ENCODE measurements around the gene ERGIC1.

- TF ChIP-seq, protein P1, sequence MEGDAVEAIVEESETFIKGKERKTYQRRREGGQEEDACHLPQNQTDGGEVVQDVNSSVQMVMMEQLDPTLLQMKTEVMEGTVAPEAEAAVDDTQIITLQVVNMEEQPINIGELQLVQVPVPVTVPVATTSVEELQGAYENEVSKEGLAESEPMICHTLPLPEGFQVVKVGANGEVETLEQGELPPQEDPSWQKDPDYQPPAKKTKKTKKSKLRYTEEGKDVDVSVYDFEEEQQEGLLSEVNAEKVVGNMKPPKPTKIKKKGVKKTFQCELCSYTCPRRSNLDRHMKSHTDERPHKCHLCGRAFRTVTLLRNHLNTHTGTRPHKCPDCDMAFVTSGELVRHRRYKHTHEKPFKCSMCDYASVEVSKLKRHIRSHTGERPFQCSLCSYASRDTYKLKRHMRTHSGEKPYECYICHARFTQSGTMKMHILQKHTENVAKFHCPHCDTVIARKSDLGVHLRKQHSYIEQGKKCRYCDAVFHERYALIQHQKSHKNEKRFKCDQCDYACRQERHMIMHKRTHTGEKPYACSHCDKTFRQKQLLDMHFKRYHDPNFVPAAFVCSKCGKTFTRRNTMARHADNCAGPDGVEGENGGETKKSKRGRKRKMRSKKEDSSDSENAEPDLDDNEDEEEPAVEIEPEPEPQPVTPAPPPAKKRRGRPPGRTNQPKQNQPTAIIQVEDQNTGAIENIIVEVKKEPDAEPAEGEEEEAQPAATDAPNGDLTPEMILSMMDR (IDR thresholded peaks at IDR 0.05; ENCODE audit: control extremely low read depth in 1 of 3, insufficient read depth in 1 of 3, low read depth in 1 of 3, low read length in 3 of 3): no peak
- no peak for TF ChIP-seq MAX (IDR thresholded peaks at IDR 0.05)
- TF ChIP-seq SRF (IDR thresholded peaks at IDR 0.05; ENCODE audit: low read depth, low read length): no peak
- no peak for TF ChIP-seq CBX8 (IDR thresholded peaks at IDR 0.05; ENCODE audit: borderline replicate concordance, low read depth, low read length)
- TF ChIP-seq EZH2 (IDR thresholded peaks at IDR 0.05; ENCODE audit: low read depth, low read length, severe bottlenecking): no peak
- TF ChIP-seq POLR2A (IDR thresholded peaks at IDR 0.05; ENCODE audit: control extremely low read depth in 1 of 2, low read depth in 2 of 2, low read length in 2 of 2): peak; percentile 70 to 74
- TF ChIP-seq SIRT6 (IDR thresholded peaks at IDR 0.05; ENCODE audit: low read length): no peak
- no peak for TF ChIP-seq RXRA (IDR thresholded peaks at IDR 0.05; ENCODE audit: insufficient read depth, low read depth, low read length)
- TF ChIP-seq TAF1 (IDR thresholded peaks at IDR 0.05; ENCODE audit: low read depth, low read length): 0 out of 2 replicates have a peak, but pooled peaks have one; percentile 33
- TF ChIP-seq, protein P2, sequence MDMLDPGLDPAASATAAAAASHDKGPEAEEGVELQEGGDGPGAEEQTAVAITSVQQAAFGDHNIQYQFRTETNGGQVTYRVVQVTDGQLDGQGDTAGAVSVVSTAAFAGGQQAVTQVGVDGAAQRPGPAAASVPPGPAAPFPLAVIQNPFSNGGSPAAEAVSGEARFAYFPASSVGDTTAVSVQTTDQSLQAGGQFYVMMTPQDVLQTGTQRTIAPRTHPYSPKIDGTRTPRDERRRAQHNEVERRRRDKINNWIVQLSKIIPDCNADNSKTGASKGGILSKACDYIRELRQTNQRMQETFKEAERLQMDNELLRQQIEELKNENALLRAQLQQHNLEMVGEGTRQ (IDR thresholded peaks at IDR 0.05; ENCODE audit: low read length): no peak
- no peak for TF ChIP-seq MAFK (IDR thresholded peaks at IDR 0.05; ENCODE audit: low read depth, low read length)
Measured at GRCh38 chr5:172833686-172834414, at the start of gene ERGIC1.
